Measurements from ENCODE around the gene EML6. TPM values are rescaled to one million over a fixed set of nuclear protein-coding genes. Genes with fewer than 3 reads are reported as not detected.

EML6 gene
- polyA plus RNA-seq, 2 of the 4 experiments (the other 2 are of a cell fraction), result 1.4 to 1.5 TPM

GRCh38 chr2:54818226-54818625, 94.8 kb downstream of the EML6 start:
- DNase-seq (ENCODE audit: low read depth in 1 of 2, low spot score in 1 of 2) (no peak), FAIRE-seq (no peak), ATAC-seq (no peak)
- H3K27ac ChIP-seq, result no peak overlapping the region
- no peaks in the 10 kb centered on the region for H3K9me3 ChIP-seq
- no peak for TF ChIP-seq SREBF2 (IDR thresholded peaks at IDR 0.05)
- no peak for TF ChIP-seq KDM5A (IDR thresholded peaks at IDR 0.05)
- no peak for TF ChIP-seq NPAS2 (CRISPR knock-in tag; IDR thresholded peaks at IDR 0.05; ENCODE audit: borderline replicate concordance)
- no peak for TF ChIP-seq ZNF302 (CRISPR knock-in tag; IDR thresholded peaks at IDR 0.05)
- TF ChIP-seq PHF8 (IDR thresholded peaks at IDR 0.05; ENCODE audit: borderline replicate concordance, low read depth), result no peak
- no peak for TF ChIP-seq NR3C1 (IDR thresholded peaks at IDR 0.05)
- TF ChIP-seq MYC (IDR thresholded peaks at IDR 0.05; ENCODE audit: borderline replicate concordance, low read length), result no peak
- TF ChIP-seq FOXS1 (CRISPR knock-in tag; IDR thresholded peaks at IDR 0.05), result no peak
- no peak for TF ChIP-seq MAX (IDR thresholded peaks at IDR 0.05)
- TF ChIP-seq ZFP36 (IDR thresholded peaks at IDR 0.05; ENCODE audit: borderline replicate concordance, partially characterized antibody), result no peak
- no peak for TF ChIP-seq ATOH8 (CRISPR knock-in tag; IDR thresholded peaks at IDR 0.05; ENCODE audit: low read depth)
- no peak for TF ChIP-seq FOSB (CRISPR knock-in tag; IDR thresholded peaks at IDR 0.05)
- TF ChIP-seq FOSL2 (IDR thresholded peaks at IDR 0.05), result no peak
- TF ChIP-seq FOSL2 (CRISPR knock-in tag; IDR thresholded peaks at IDR 0.05), result no peak
- no peak for TF ChIP-seq ZSCAN20 (CRISPR knock-in tag; IDR thresholded peaks at IDR 0.05)
- TF ChIP-seq RARB (CRISPR knock-in tag; IDR thresholded peaks at IDR 0.05), result no peak
- no peak for TF ChIP-seq ESRRA (IDR thresholded peaks at IDR 0.05; ENCODE audit: borderline replicate concordance, low read length)
- no peak for TF ChIP-seq ELK1 (IDR thresholded peaks at IDR 0.05; ENCODE audit: low read depth, low read length)
- no peaks in the 10 kb centered on the region for H3K4me1 ChIP-seq
- CTCF ChIA-PET, result interaction anchor here (0.6 to 3.9 kb wide), 4 partner anchors 20 to 715 kb away, joined by 3 to 25 read pairs (median 4); no protein-coding TSS in a partner anchor
- WGBS (ENCODE audit: missing lambda C conversion rate), result 51% methylated on average over 2 of the region's 2 CpGs
- POLR2A ChIA-PET, result no interaction called here
- no peak overlapping the region for H3K4me2 ChIP-seq
- H3K4me3 ChIP-seq, result no peak overlapping the region

GRCh38 chr2:54820558-54820957, 97.1 kb downstream of the EML6 start:
- H3K9me3 ChIP-seq, result no peaks in the 10 kb centered on the region
- WGBS (ENCODE audit: missing lambda C conversion rate), result 52% methylated on average over 3 of the region's 3 CpGs
- no peak overlapping the region for H3K27ac ChIP-seq
- ChIA-PET POLR2A (no interaction called here), CTCF (interaction anchor here (3.9 kb wide), 1 partner anchor 17 kb away, joined by 25 read pairs; no protein-coding TSS in a partner anchor)
- H3K4me3 ChIP-seq, result no peak overlapping the region
- no peak overlapping the region for H3K4me2 ChIP-seq
- ATAC-seq (no peak), FAIRE-seq (peak; percentile 56), DNase-seq (ENCODE audit: low read depth in 1 of 2, low spot score in 1 of 2) (no peak)
- no peaks in the 10 kb centered on the region for H3K4me1 ChIP-seq
- TF ChIP-seq ESRRA (IDR thresholded peaks at IDR 0.05; ENCODE audit: borderline replicate concordance, low read length), result no peak
- no peak for TF ChIP-seq RAD21 (conservative IDR thresholded peaks at IDR 0.05 in 1 of 2, IDR thresholded peaks at IDR 0.05 in 1 of 2)
- no peak for TF ChIP-seq MAZ (IDR thresholded peaks at IDR 0.05; ENCODE audit: borderline replicate concordance, low read depth, low read length)
- TF ChIP-seq TP53 (CRISPR knock-in tag; IDR thresholded peaks at IDR 0.05), result no peak
- no peak for TF ChIP-seq MYC (IDR thresholded peaks at IDR 0.05; ENCODE audit: borderline replicate concordance, low read length)
- TF ChIP-seq CTCF (IDR thresholded peaks at IDR 0.05), result no peak
- TF ChIP-seq JUNB (IDR thresholded peaks at IDR 0.05), result no peak
- no peak for TF ChIP-seq ZNF302 (CRISPR knock-in tag; IDR thresholded peaks at IDR 0.05)
- no peak for TF ChIP-seq PBX3 (IDR thresholded peaks at IDR 0.05)
- no peak for TF ChIP-seq GATA3 (IDR thresholded peaks at IDR 0.05; ENCODE audit: borderline replicate concordance)
- no peak for TF ChIP-seq FOSB (CRISPR knock-in tag; IDR thresholded peaks at IDR 0.05)
- TF ChIP-seq CHD4 (IDR thresholded peaks at IDR 0.05; ENCODE audit: borderline replicate concordance), result no peak
- no peak for TF ChIP-seq MAFK (IDR thresholded peaks at IDR 0.05; ENCODE audit: partially characterized antibody)

All from A549 (cell line).